D341Med (cell line): ENCODE measurements around the gene ASCC3.

Experiments
- DNase-seq: peaks from one replicate; pipeline ENCODE4 v3.0.0; 2012; ENCODE audit warnings: low spot score

ASCC3 gene

DNA sequence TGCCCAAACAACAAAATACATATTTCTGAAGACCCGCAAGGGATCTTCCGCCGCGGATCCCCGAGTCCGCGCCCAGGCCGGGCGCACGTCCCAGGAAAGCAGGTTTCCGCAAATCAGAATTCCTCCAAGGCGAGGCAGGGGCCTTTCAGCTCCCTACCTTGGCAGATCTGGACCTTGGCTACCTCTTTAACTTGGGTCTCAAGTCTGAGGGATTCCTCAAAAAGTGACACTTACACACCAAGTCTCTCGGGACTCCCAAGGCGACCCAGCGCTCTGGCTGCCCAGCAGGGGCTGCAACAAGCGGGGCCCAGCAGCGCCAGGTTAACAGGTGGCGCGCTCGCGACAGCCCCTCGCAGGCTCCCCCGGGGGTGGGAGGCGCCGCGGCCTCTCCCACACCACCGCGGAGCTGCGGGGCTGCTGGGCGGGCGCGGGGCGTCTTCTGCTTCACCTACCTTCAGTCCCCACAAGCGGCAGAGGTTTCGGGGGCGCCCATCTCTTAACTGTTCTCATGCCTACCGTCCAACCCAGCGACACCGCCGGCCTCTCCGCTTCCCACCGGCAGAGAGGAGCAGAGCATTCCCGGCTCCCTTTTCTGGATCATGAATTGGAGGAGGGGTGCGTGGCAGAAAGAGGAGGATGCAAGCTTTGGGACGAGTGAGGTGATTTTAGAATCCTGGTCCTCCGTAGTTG lies 416.8 kb downstream of the ASCC3 start:
- no peak for DNase-seq

DNA sequence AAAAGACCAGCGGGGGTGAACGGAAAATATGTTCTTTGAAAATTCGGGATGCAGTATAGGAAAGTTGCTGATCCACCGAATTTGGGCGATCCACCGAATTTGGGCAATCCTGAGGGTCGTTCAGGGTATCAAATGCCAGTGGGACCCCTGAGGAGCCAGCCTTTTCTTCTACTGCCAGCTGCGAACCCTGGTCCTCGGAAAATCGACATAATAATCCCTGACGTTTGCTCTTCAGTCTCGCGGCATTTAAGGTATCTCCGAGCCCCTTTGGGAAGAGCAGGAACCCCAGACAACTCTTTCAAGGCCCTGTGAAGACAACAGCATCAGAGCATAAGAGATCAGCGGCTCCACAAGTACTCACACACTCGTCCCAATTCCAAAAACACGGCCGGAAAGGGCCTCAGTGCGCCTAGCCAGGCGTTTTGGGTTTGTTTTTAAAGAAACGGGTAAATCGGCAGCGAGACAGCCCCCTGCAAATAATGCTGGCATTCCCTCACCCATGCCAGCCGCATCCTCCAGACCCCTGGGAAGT lies 417.4 kb downstream of the ASCC3 start:
- no peak for DNase-seq

- DNase-seq, result no peak
These were observed 418.2 kb downstream of the ASCC3 start for GRCh38 chr6:100462706-100463629.

DNA sequence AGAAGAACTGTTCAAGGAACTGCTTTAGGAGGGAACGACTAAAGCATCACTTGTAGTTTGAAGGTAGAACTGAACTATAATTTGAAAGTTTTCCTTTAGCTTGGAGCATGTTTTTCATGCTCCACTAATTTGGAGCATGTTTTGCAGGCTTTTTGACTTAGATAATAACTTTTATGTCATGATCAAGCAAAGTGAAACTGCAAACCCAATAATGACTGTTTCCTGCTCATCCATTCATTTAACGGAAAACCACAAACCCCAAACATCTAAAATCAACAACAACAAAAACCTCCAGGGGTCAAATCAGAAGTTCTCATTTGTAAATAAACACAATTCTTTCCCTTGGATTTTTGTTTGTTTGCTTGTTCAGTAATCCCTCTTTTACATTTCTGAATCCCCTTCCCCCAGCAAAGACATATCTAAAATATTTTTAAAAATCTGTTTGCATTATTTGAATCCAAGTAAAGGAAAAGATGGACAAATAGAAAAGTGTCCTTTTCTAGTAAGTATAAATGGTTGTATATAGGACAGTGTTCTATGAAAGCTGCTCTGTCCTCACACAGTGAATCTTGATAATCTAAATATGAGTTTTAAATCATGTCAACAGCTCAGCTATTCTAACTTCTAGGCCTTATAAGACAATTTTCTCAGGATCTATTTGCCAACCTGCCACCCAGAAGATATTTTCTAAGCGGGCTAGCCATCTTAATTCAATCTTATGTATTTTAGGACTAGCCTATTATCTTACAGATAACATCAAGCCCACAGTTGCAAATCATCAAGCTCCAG lies 419.0 kb downstream of the ASCC3 start:
- no peak for DNase-seq

DNA sequence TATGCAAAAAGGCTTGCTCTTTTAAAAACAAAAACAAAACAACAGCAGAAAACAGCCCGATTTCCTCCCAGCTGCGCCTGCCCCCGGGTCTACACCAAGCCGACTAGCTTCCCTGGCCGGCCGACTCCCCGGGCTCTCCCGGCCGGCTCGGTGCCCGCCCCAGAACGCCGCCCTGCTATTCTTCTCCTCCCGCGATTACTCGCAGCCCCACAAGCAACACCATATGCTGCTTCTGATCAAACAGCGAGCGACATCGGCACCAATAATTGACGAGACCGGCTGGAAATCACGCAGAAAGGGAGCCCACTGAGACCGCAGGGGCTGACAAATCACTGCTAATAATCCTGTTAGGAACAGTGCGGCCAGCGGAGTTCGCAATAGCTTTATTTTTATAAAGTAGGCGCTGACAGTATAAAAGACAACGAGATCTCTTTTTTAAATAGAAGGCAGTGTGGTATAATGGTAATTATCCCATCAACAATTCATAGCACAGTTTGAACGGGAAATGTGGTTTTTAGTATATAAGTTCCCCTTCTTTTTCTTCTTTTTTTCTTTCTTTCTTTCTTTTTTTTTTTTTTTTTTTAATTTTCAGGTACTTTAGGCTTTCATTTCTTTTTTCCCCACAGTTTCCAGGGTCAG lies 419.7 kb downstream of the ASCC3 start:
- DNase-seq, result no peak

GRCh38 chr6:100460650-100461204 lies 420.4 kb downstream of the ASCC3 start:
- DNase-seq, result no peak

GRCh38 chr6:100459592-100460184 lies 421.4 kb downstream of the ASCC3 start:
- DNase-seq, result no peak

DNA sequence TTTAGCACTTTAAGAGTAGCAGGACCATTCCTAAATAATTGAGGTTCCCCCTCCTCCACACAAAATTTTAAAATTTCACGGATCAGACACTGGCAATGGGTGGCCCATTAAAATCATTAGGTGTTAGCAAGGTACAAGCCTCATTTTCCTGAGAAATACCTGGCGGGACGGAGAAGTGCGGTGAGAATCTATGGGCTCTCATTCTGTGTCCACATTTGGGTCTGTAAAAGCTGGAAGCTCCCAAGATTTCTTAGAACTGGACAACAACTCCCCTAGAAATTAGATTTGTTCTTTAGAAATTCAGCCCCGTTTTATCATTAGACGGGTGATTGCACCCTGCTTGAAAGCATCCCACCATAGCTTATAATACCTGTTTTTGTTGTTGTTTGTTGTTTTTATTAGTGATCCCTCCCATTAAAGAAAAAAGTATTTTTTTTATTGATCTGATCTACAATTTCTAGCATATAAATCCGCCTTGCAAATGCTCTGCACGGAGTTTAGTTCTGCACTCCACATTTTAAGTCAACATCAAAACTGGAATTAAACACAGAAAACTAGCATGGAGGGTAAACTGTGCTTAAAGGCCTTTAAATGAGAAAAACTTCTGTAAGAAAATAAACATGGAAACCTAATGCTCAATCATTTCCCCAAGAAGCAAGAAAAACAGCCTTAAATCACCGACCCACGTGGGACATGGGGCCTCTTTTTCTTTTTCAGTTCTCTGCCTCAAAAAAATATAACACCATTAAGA lies 422.1 kb downstream of the ASCC3 start:
- DNase-seq, result no peak
